Thyroid gland (tissue), 4 donors: ENCODE results near the gene CABP4. TPM values are rescaled to one million over a fixed set of nuclear protein-coding genes. Genes with fewer than 3 reads are reported as not detected.

Source experiments
- DNase-seq, 2 donors: peaks; one replicate each; pipeline ENCODE4 v3.0.0-alpha.2; 2019
- H3K27ac ChIP-seq, 3 donors: fragments of 200-600 bp; sonication (generic); 1 replicate in 2 of 3; 2 replicates in 1 of 3; pipeline ENCODE4 v1.5.1; 2016 to 2019; ENCODE audit warnings: mild to moderate bottlenecking in 1 of 3, moderate library complexity in 1 of 3
- H3K27me3 ChIP-seq: fragments of 200-600 bp; sonication (generic); one replicate; pipeline ENCODE4 v1.5.1; 2019
- H3K36me3 ChIP-seq, 2 donors: fragments of 200-600 bp; sonication (generic); one replicate each; pipeline ENCODE4 v1.5.1; 2016 to 2019
- H3K4me1 ChIP-seq, 2 donors: fragments of 200-600 bp; sonication (generic); one replicate each; pipeline ENCODE4 v1.5.1; 2017 to 2019
- H3K4me3 ChIP-seq, 3 donors: fragments of 200-600 bp; sonication (generic); replicated peaks in 1 of 3; 1 replicate in 2 of 3; 2 replicates in 1 of 3; pipeline ENCODE4 v1.5.1; 2016; ENCODE audit warnings: mild to moderate bottlenecking in 1 of 3
- H3K9me3 ChIP-seq: fragments of 200-600 bp; sonication (generic); one replicate; pipeline ENCODE4 v1.5.1; 2017
- POLR2A ChIP-seq, 2 donors: fragments of 450-650 bp; IDR thresholded peaks; one replicate each; pipeline ENCODE4 v1.6.1; 2017; ENCODE audit warnings: antibody characterized with exemption in 2 of 2, mild to moderate bottlenecking in 2 of 2, moderate library complexity in 1 of 2
- WGBS, 2 donors: methylation state at CpG; one replicate each; pipeline ENCODE4 v1.1.5; 2017; 5-methylcytosine and 5-hydroxymethylcytosine counted together
- intact Hi-C: fragments of 100-400 bp; cut with DNase I; formaldehyde crosslinking; loops from one replicate; pipeline ENCODE4 v1.15.1; 2023
- total RNA-seq, 4 donors: library from RNA; depleted of rRNA; stranded (reverse); fragments of >200 nt; gene quantifications; one replicate each; pipeline ENCODE4 v1.2.3, GENCODE V29; 2016
- TF ChIP-seq, protein P1 (sequence below), 6 experiments: fragments of 200-600 bp in 3 of 6; fragments of 450-650 bp in 3 of 6; sonication (generic) in 3 of 6; IDR thresholded peaks; one replicate each; pipeline ENCODE4 v1.5.1; 2016 to 2019; ENCODE audit warnings: antibody characterized with exemption in 6 of 6, mild to moderate bottlenecking in 2 of 6, inconsistent platforms in 1 of 6, moderate library complexity in 1 of 6

The CABP4 gene
- total RNA-seq, 4 donors from 2014 or later, result 0.33 to 6.4 (median 0.39) TPM; not detected in 1

DNA sequence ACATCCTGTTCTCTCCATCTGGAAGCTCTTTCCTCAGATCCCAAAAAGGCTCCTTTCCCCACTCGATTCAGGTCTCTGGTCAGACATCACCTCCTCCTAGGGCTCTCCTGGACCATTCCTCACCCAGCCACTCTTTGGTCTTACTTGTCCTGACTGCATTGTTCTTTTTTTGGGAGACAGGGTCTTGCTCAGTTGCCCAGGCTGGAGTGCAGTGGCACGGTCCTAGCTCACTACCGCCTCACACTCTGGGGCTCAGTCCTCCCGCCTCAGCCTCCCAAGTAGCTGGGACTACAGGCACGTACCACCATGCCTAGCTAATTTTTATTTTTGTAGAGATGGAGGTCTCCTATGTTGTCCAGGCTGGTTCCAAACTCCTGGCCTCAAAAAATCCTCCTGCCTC is 9.6 kb upstream of the CABP4 start:
- Histone ChIP-seq H3K27ac (no peak overlapping the region), H3K4me1 (peaks cover 6 to 19% of the 10 kb centered on the region in 2 donors), H3K36me3 (peaks cover 1 to 4% of the 10 kb centered on the region in 2 donors), H3K4me3 (no peak overlapping the region), H3K9me3 (no peaks in the 10 kb centered on the region), H3K27me3 (no peaks in the 10 kb centered on the region)
- DNase-seq, result no peak
- WGBS, 2 donors, result 79% methylated on average over 5 of the region's 5 CpGs
- intact Hi-C loops, result no loop called here
- TF ChIP-seq, protein P1, sequence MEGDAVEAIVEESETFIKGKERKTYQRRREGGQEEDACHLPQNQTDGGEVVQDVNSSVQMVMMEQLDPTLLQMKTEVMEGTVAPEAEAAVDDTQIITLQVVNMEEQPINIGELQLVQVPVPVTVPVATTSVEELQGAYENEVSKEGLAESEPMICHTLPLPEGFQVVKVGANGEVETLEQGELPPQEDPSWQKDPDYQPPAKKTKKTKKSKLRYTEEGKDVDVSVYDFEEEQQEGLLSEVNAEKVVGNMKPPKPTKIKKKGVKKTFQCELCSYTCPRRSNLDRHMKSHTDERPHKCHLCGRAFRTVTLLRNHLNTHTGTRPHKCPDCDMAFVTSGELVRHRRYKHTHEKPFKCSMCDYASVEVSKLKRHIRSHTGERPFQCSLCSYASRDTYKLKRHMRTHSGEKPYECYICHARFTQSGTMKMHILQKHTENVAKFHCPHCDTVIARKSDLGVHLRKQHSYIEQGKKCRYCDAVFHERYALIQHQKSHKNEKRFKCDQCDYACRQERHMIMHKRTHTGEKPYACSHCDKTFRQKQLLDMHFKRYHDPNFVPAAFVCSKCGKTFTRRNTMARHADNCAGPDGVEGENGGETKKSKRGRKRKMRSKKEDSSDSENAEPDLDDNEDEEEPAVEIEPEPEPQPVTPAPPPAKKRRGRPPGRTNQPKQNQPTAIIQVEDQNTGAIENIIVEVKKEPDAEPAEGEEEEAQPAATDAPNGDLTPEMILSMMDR (IDR thresholded peaks at IDR 0.05), result no peak

DNA sequence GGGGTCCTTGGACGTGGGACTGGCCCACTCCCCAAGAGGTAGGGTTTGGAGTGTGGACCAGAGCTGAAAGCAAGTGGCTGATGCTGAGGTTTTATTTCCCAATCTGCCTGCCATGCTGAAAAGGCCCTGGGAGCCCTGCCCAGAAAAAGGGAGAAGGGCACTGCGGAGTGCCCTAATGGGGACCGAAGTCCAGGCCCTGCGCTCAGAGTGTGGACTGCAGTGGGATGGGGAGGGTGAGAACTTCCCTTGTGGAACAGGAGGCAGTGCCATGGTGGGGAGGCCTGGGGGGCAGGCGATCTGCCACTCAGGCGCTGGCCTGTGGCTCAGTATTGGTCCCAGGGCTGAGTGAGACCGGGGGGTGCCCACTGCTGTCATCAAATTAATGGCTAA is 6.9 kb upstream of the CABP4 start:
- peaks cover 6% of the 10 kb centered on the region in 2 donors for H3K4me1 ChIP-seq
- no peaks in the 10 kb centered on the region for H3K36me3 ChIP-seq
- 91 to 93% methylated on average over 7 of the region's 7 CpGs for WGBS, 2 donors
- TF ChIP-seq POLR2A (IDR thresholded peaks at IDR 0.05), result no peak
- TF ChIP-seq, protein P1 (IDR thresholded peaks at IDR 0.05), result no peak
- no peaks in the 10 kb centered on the region for H3K27me3 ChIP-seq
- H3K9me3 ChIP-seq, result no peaks in the 10 kb centered on the region
- H3K27ac ChIP-seq, result no peak overlapping the region
- no peak overlapping the region for H3K4me3 ChIP-seq
- intact Hi-C loops, result no loop called here
- DNase-seq, result no peak

DNA sequence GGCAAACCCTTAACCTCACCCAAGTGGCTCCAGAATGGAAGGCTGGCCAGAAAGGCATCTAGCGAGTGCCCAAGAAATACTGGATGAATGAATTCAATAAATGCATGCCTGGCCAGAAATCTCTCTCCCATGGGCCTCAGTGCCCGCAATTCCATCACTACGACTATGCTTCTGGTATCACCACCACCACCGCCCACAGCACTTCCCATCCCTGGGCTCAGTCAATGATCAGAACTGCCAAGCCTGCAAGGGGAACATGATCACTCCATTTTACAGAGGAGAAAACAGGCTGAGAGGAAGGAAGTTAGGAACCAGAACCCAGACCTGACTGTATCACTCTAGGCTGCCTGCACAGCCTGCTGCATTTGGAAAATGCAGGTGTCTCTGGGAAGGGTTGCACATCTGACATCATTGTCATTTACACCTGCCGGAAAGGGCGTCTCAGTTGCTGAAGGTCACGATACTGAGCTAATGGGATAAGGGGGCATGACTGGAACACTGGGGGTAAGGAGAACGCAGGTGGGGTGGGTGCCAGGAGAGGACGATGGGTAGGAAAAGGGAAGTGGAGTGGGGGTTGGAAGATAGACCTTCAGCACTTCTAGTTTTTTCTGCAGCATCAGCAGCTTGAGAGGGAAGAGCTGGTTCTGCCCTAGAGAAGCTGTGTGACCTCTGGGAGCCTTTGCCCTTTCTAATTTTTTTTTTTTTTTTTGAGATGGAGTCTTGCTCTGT is 5.9 kb upstream of the CABP4 start:
- Histone ChIP-seq H3K9me3 (no peaks in the 10 kb centered on the region), H3K4me1 (peaks cover 1 to 4% of the 10 kb centered on the region in 2 donors), H3K4me3 (no peak overlapping the region), H3K27me3 (no peaks in the 10 kb centered on the region), H3K27ac (no peak overlapping the region), H3K36me3 (no peaks in the 10 kb centered on the region)
- 77 to 89% methylated on average over 9 of the region's 9 CpGs for WGBS, 2 donors
- TF ChIP-seq, protein P1 (IDR thresholded peaks at IDR 0.05), result no peak
- no peak for TF ChIP-seq POLR2A (IDR thresholded peaks at IDR 0.05)
- DNase-seq, result no peak
- intact Hi-C loops, result no loop called here

DNA sequence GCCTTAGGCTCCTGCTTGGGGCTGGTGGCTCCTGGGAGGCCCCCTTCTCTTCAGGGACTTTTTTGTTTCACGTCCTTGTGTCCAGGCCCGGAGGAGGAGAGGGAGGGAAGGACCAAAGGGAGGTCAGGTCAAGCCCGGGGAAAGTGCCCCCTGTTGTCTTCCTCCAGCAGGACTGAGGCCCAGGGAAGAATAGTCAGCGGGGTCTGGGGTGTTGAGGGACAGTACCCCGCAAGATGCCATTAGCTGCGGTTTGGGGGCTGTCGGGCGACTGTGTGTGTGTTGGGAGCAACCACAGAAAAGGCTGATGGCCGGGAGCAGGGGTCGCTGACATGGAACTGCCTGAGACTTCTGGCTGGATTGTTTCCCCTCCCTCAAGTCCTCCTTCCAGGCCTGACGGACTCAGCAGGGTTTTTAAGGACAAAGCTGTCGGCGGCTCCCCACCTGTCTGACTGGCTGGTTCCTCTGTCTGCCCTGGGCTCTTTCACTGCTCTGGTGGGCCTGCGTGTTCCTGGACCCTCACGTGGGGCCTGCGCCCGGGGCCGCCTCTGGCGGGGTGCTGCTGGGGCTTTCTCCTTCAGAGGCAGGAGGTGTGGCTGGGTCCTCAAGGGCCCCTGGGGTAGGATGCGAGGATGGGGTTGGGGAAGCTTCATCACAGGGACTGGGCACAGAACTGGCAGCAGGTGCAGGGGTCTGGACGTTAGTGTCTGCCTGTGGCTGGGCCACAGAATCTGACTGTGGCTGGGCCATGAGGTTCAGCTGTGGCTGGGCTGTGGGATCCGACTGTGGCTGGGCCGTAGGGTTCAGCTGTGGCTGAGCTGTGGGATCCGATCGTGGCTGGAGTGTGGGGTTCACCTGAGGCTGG is 4.1 kb upstream of the CABP4 start:
- no peak for DNase-seq
- Histone ChIP-seq H3K4me3 (no peak overlapping the region), H3K27me3 (no peaks in the 10 kb centered on the region), H3K27ac (no peak overlapping the region), H3K4me1 (no peaks in the 10 kb centered on the region), H3K9me3 (no peaks in the 10 kb centered on the region), H3K36me3 (no peaks in the 10 kb centered on the region)
- TF ChIP-seq, protein P1 (IDR thresholded peaks at IDR 0.05), result no peak
- no peak for TF ChIP-seq POLR2A (IDR thresholded peaks at IDR 0.05)
- 83% methylated on average over 19 to 24 of the region's 25 CpGs for WGBS, 2 donors
- intact Hi-C loops, result no loop called here

DNA sequence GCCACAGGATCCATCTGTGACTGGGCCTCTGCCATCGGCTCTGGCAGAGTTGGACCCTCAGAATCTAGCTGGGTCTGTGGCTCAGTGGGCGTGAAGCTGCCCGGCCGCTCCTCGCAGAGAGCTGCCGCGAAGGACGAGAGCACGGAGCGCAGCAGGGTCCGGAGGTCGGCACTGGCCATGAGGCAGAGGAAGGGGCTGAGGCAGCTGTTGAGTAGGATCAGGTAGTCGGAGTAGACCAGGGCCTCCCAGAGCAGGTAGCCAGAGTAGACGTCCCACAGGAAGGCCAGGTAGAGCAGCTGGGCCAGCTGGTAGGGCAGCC is 3.5 kb upstream of the CABP4 start:
- no peaks in the 10 kb centered on the region for H3K36me3 ChIP-seq
- no peaks in the 10 kb centered on the region for H3K4me1 ChIP-seq
- intact Hi-C loops, result no loop called here
- H3K4me3 ChIP-seq, result no peak overlapping the region
- peak overlapping the region in 1 of 3 donors; percentile 36 for H3K27ac ChIP-seq
- TF ChIP-seq, protein P1 (IDR thresholded peaks at IDR 0.05), result no peak
- TF ChIP-seq POLR2A (IDR thresholded peaks at IDR 0.05), result no peak
- 93 to 95% methylated on average over 14 of the region's 14 CpGs for WGBS, 2 donors
- no peaks in the 10 kb centered on the region for H3K9me3 ChIP-seq
- DNase-seq, result no peak
- H3K27me3 ChIP-seq, result no peaks in the 10 kb centered on the region
